ENCODE data around the gene STXBP6.
"Not testable (repeated sequence)": the region's sequence is repeated elsewhere in the genome, so short reads cannot be mapped to it uniquely, and the experiment has no call there.

The STXBP6 gene

DNA sequence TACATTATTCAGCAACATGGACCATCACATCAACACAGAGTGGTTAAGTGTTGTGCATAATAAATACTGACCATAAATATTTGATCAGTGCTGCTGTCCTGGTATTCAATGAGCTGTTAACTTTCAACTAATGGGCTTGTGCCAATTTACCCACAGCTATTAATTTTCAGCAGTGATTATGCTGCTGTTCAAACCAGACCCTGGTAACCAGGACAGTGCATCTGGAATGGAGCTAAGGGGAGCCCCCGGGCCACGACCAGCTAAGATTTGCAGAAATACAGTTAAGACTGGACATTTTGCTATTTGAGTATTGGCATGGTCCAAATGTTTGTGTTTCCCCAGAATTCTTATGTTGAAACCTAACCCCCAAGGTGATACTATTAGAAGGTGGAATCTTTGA lies 235.6 kb downstream of the STXBP6 start:
- H3K4me1 ChIP-seq (ENCODE audit: control insufficient read depth in 2 of 2, insufficient read depth in 2 of 2, low read length in 2 of 2) = peaks cover 33 to 38% of the 10 kb centered on the region in 2 donors

DNA sequence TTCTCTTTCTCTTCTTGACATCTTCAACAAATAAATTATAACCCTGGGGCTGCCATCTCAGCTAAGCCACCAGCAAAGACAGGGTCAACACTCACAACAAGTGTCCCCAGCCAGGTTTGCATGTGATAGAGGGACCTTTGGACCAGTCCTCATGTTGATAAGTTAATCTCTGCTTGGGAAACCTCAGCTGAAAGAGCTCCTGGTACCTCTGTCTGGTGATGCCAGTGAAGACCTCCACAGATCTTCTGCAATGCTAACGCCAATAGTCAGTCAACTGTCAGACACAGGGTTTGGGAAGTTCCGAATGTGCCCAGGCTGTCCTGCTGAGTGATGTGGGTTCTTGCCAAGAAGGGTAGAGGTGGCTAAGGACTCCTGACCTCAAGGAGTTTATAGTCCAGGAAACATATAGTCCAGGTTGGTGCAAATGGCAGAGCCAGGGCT lies 236.1 kb downstream of the STXBP6 start:
- Histone ChIP-seq H3K9ac (ENCODE audit: low read depth in 1 of 2, low read length in 2 of 2) (no peak overlapping the region), H3K27me3 (ENCODE audit: control insufficient read depth in 2 of 2, insufficient read depth in 2 of 2, low read length in 2 of 2) (no peaks in the 10 kb centered on the region), H3K4me3 (ENCODE audit: low read length in 2 of 2) (no peak overlapping the region), H3K36me3 (ENCODE audit: control insufficient read depth in 2 of 2, insufficient read depth in 2 of 2, low read length in 2 of 2) (no peaks in the 10 kb centered on the region), H3K4me1 (ENCODE audit: control insufficient read depth in 2 of 2, insufficient read depth in 2 of 2, low read length in 2 of 2) (peaks cover 30 to 33% of the 10 kb centered on the region in 2 donors), H3K9me3 (ENCODE audit: control insufficient read depth in 2 of 2, low read length in 2 of 2) (no peaks in the 10 kb centered on the region), H3K27ac (ENCODE audit: low read depth in 2 of 2, low read length in 2 of 2) (no peak overlapping the region)

More for the DNA sequence above, 235.6 kb downstream of the STXBP6 start:
- H3K36me3 ChIP-seq (ENCODE audit: control insufficient read depth in 2 of 2, insufficient read depth in 2 of 2, low read length in 2 of 2) = no peaks in the 10 kb centered on the region
- no peak overlapping the region for H3K4me3 ChIP-seq (ENCODE audit: low read length in 2 of 2)
- no peaks in the 10 kb centered on the region for H3K27me3 ChIP-seq (ENCODE audit: control insufficient read depth in 2 of 2, insufficient read depth in 2 of 2, low read length in 2 of 2)
- H3K27ac ChIP-seq (ENCODE audit: low read depth in 2 of 2, low read length in 2 of 2) = no peak overlapping the region
- H3K9ac ChIP-seq (ENCODE audit: low read depth in 1 of 2, low read length in 2 of 2) = no peak overlapping the region
- no peaks in the 10 kb centered on the region for H3K9me3 ChIP-seq (ENCODE audit: control insufficient read depth in 2 of 2, low read length in 2 of 2)

GRCh38 chr14:24813089-24813815 lies 236.7 kb downstream of the STXBP6 start:
- H3K36me3 ChIP-seq (ENCODE audit: control insufficient read depth in 2 of 2, insufficient read depth in 2 of 2, low read length in 2 of 2) = no peaks in the 10 kb centered on the region
- no peaks in the 10 kb centered on the region for H3K9me3 ChIP-seq (ENCODE audit: control insufficient read depth in 2 of 2, low read length in 2 of 2)
- H3K27me3 ChIP-seq (ENCODE audit: control insufficient read depth in 2 of 2, insufficient read depth in 2 of 2, low read length in 2 of 2) = peaks cover 0 to 2% of the 10 kb centered on the region in 2 donors
- no peak overlapping the region for H3K27ac ChIP-seq (ENCODE audit: low read depth in 2 of 2, low read length in 2 of 2)
- H3K4me1 ChIP-seq (ENCODE audit: control insufficient read depth in 2 of 2, insufficient read depth in 2 of 2, low read length in 2 of 2) = peaks cover 24 to 27% of the 10 kb centered on the region in 2 donors
- H3K9ac ChIP-seq (ENCODE audit: low read depth in 1 of 2, low read length in 2 of 2) = no peak overlapping the region
- no peak overlapping the region for H3K4me3 ChIP-seq (ENCODE audit: low read length in 2 of 2)

DNA sequence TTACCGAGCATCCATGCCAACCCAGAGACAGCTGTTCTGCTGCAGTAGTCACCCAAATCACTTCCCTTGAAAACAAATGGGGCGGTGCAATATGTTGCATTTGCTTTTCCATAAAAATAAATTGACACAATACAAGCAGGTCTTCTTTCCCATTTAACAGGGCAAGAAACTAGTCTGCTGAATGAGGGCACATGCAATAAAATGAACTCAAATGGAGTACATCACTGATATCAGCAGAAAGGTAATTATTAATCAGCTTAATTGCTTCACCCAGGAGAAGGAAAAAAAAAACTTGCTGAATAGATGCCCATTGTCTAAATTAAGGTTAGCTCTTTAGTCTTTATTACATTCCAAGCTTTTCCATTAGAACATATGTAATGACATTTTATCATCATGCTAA lies 240.8 kb downstream of the STXBP6 start:
- H3K9ac ChIP-seq (ENCODE audit: low read depth in 1 of 2, low read length in 2 of 2) = no peak overlapping the region
- no peak overlapping the region for H3K4me3 ChIP-seq (ENCODE audit: low read length in 2 of 2)
- H3K4me1 ChIP-seq (ENCODE audit: control insufficient read depth in 2 of 2, insufficient read depth in 2 of 2, low read length in 2 of 2) = peaks cover 0 to 4% of the 10 kb centered on the region in 2 donors
- H3K27me3 ChIP-seq (ENCODE audit: control insufficient read depth in 2 of 2, insufficient read depth in 2 of 2, low read length in 2 of 2) = peaks cover 0 to 3% of the 10 kb centered on the region in 2 donors
- H3K27ac ChIP-seq (ENCODE audit: low read depth in 2 of 2, low read length in 2 of 2) = no peak overlapping the region
- no peaks in the 10 kb centered on the region for H3K36me3 ChIP-seq (ENCODE audit: control insufficient read depth in 2 of 2, insufficient read depth in 2 of 2, low read length in 2 of 2)
- no peaks in the 10 kb centered on the region for H3K9me3 ChIP-seq (ENCODE audit: control insufficient read depth in 2 of 2, low read length in 2 of 2)

DNA sequence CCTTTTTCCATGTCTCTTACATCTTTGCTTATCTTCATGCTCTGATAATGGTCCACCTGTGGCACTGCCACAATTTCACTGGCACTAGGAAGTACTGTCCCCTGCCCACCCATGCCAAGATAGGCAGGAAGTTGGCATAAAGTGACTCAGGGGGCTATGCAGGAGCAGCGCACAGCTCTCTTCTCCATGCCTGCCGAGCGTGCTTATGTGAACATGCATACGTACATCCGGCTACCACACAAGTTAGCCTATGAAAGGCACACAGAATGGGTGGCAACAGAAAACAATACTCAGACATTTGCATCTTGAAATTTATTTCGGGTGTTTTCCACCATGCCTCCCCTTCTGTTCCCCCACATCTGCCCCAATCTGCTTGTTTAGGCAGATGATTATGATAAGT lies 241.5 kb downstream of the STXBP6 start:
- Histone ChIP-seq H3K36me3 (ENCODE audit: control insufficient read depth in 2 of 2, insufficient read depth in 2 of 2, low read length in 2 of 2) (no peaks in the 10 kb centered on the region), H3K4me3 (ENCODE audit: low read length in 2 of 2) (no peak overlapping the region), H3K4me1 (ENCODE audit: control insufficient read depth in 2 of 2, insufficient read depth in 2 of 2, low read length in 2 of 2) (peaks cover 0 to 4% of the 10 kb centered on the region in 2 donors), H3K27me3 (ENCODE audit: control insufficient read depth in 2 of 2, insufficient read depth in 2 of 2, low read length in 2 of 2) (peaks cover 0 to 3% of the 10 kb centered on the region in 2 donors), H3K27ac (ENCODE audit: low read depth in 2 of 2, low read length in 2 of 2) (no peak overlapping the region), H3K9me3 (ENCODE audit: control insufficient read depth in 2 of 2, low read length in 2 of 2) (no peaks in the 10 kb centered on the region), H3K9ac (ENCODE audit: low read depth in 1 of 2, low read length in 2 of 2) (no peak overlapping the region)

DNA sequence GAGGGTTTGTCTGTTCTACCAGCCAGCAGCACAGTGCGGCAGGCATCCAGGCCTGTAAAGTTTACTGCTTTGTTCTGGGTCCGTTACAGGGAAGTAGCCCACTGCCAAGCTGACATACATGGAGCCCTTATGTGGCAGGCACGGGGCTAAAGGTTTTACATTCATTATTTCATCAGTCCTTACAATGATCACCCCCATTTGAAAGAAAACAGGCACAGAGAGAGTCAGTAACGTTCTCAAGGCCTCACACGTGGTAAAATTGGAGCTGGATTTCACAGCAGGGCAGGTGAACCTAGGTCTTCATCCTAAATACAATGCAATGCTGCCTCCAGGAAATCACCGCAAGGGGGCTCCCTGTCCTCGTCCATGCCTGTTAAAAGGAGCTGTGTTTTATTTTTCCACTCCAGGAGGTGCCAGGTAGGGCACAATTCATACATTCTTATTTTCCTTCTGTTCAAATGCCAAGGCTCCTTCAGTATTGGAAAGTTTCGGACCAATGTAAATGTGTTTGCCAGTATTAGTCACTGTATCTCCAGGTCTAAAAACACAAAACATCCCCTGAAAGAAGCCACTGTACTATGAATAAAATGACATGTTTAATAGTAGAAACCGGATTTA lies 243.8 kb downstream of the STXBP6 start:
- Histone ChIP-seq H3K36me3 (ENCODE audit: control insufficient read depth in 2 of 2, insufficient read depth in 2 of 2, low read length in 2 of 2) (no peaks in the 10 kb centered on the region), H3K4me1 (ENCODE audit: control insufficient read depth in 2 of 2, insufficient read depth in 2 of 2, low read length in 2 of 2) (peaks cover 0 to 4% of the 10 kb centered on the region in 2 donors), H3K9ac (ENCODE audit: low read depth in 1 of 2, low read length in 2 of 2) (no peak overlapping the region), H3K4me3 (ENCODE audit: low read length in 2 of 2) (no peak overlapping the region), H3K27ac (ENCODE audit: low read depth in 2 of 2, low read length in 2 of 2) (no peak overlapping the region), H3K9me3 (ENCODE audit: control insufficient read depth in 2 of 2, low read length in 2 of 2) (no peaks in the 10 kb centered on the region), H3K27me3 (ENCODE audit: control insufficient read depth in 2 of 2, insufficient read depth in 2 of 2, low read length in 2 of 2) (peaks cover 0 to 3% of the 10 kb centered on the region in 2 donors)

DNA sequence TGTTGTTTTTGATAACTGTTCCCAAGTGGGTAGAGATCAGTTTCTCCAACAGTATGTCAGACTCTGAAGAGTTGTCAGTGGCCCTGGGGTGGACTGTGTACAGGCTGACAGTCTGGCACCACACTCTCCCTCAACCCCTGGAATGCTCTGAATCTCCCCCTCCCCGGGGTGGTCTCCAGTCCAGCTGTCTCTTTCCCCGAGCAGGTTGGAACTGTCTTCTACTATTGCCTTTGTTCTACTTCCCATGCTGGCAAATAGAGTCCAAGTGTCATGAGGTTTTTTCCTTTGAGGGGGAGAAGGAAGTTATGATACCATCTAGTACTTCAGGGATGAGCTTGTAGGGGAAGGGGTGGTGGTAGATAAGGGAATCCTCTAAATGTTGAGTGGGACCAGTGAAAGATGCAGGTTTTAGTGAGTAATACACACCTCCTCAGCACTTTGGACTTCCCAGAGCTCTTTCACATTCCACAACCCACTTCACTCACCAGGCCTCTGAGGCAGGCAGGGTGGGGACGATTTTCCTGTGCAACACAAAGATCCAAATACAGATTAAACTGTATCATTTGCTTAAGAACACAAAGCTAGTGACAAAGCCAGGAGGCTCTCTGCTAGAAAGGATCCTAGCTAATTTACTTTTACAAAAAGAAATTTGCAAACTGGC lies 245.3 kb downstream of the STXBP6 start:
- Histone ChIP-seq H3K36me3 (ENCODE audit: control insufficient read depth in 2 of 2, insufficient read depth in 2 of 2, low read length in 2 of 2) (no peaks in the 10 kb centered on the region), H3K9me3 (ENCODE audit: control insufficient read depth in 2 of 2, low read length in 2 of 2) (no peaks in the 10 kb centered on the region), H3K4me3 (ENCODE audit: low read length in 2 of 2) (no peak overlapping the region), H3K9ac (ENCODE audit: low read depth in 1 of 2, low read length in 2 of 2) (no peak overlapping the region), H3K27ac (ENCODE audit: low read depth in 2 of 2, low read length in 2 of 2) (no peak overlapping the region), H3K27me3 (ENCODE audit: control insufficient read depth in 2 of 2, insufficient read depth in 2 of 2, low read length in 2 of 2) (peaks cover 0 to 3% of the 10 kb centered on the region in 2 donors), H3K4me1 (ENCODE audit: control insufficient read depth in 2 of 2, insufficient read depth in 2 of 2, low read length in 2 of 2) (peaks cover 0 to 4% of the 10 kb centered on the region in 2 donors)

GRCh38 chr14:24803933-24804494 lies 245.9 kb downstream of the STXBP6 start:
- Histone ChIP-seq H3K27me3 (ENCODE audit: control insufficient read depth in 2 of 2, insufficient read depth in 2 of 2, low read length in 2 of 2) (peaks cover 0 to 3% of the 10 kb centered on the region in 2 donors), H3K4me1 (ENCODE audit: control insufficient read depth in 2 of 2, insufficient read depth in 2 of 2, low read length in 2 of 2) (peaks cover 0 to 2% of the 10 kb centered on the region in 2 donors), H3K27ac (ENCODE audit: low read depth in 2 of 2, low read length in 2 of 2) (no peak overlapping the region), H3K9me3 (ENCODE audit: control insufficient read depth in 2 of 2, low read length in 2 of 2) (no peaks in the 10 kb centered on the region), H3K4me3 (ENCODE audit: low read length in 2 of 2) (no peak overlapping the region), H3K9ac (ENCODE audit: low read depth in 1 of 2, low read length in 2 of 2) (no peak overlapping the region), H3K36me3 (ENCODE audit: control insufficient read depth in 2 of 2, insufficient read depth in 2 of 2, low read length in 2 of 2) (no peaks in the 10 kb centered on the region)

GRCh38 chr14:24803426-24803825 lies 246.5 kb downstream of the STXBP6 start:
- H3K9me3 ChIP-seq (ENCODE audit: control insufficient read depth in 2 of 2, low read length in 2 of 2); H3K27ac ChIP-seq (ENCODE audit: low read depth in 2 of 2, low read length in 2 of 2); H3K36me3 ChIP-seq (ENCODE audit: control insufficient read depth in 2 of 2, insufficient read depth in 2 of 2, low read length in 2 of 2); H3K4me1 ChIP-seq (ENCODE audit: control insufficient read depth in 2 of 2, insufficient read depth in 2 of 2, low read length in 2 of 2); H3K27me3 ChIP-seq (ENCODE audit: control insufficient read depth in 2 of 2, insufficient read depth in 2 of 2, low read length in 2 of 2); H3K9ac ChIP-seq (ENCODE audit: low read depth in 1 of 2, low read length in 2 of 2); H3K4me3 ChIP-seq (ENCODE audit: low read length in 2 of 2): not testable (repeated sequence)

- H3K9ac ChIP-seq (ENCODE audit: low read depth in 1 of 2, low read length in 2 of 2) = no peak overlapping the region
- no peaks in the 10 kb centered on the region for H3K36me3 ChIP-seq (ENCODE audit: control insufficient read depth in 2 of 2, insufficient read depth in 2 of 2, low read length in 2 of 2)
- H3K4me1 ChIP-seq (ENCODE audit: control insufficient read depth in 2 of 2, insufficient read depth in 2 of 2, low read length in 2 of 2) = peaks cover 0 to 2% of the 10 kb centered on the region in 2 donors
- H3K9me3 ChIP-seq (ENCODE audit: control insufficient read depth in 2 of 2, low read length in 2 of 2) = no peaks in the 10 kb centered on the region
- no peaks in the 10 kb centered on the region for H3K27me3 ChIP-seq (ENCODE audit: control insufficient read depth in 2 of 2, insufficient read depth in 2 of 2, low read length in 2 of 2)
- H3K27ac ChIP-seq (ENCODE audit: low read depth in 2 of 2, low read length in 2 of 2) = no peak overlapping the region
- H3K4me3 ChIP-seq (ENCODE audit: low read length in 2 of 2) = no peak overlapping the region
Measured at GRCh38 chr14:24802236-24802635, 247.7 kb downstream of the STXBP6 start.

All from mucosa of rectum (tissue), 2 donors.